Hematopoietic multipotent progenitor cell (in vitro differentiated cells): ENCODE results near the gene BCO2. TPM values are rescaled to one million over a fixed set of nuclear protein-coding genes. Genes with fewer than 3 reads are reported as not detected.
"Not testable (repeated sequence)": the region's sequence is repeated elsewhere in the genome, so short reads cannot be mapped to it uniquely, and the experiment has no call there.

ENCODE experiments used
- DNase-seq, 3 donors: peaks; one replicate each; pipeline ENCODE4 v3.0.0-alpha.2; 2011 to 2015; ENCODE audit warnings: low read depth in 2 of 3, low spot score in 2 of 3
- total RNA-seq: library from RNA; depleted of rRNA; stranded (reverse); fragments of >200 nt; gene quantifications from one replicate; pipeline ENCODE4 v1.2.3, GENCODE V29; 2012

Gene BCO2
- total RNA-seq, 1 donor, result 1.3 TPM

DNA sequence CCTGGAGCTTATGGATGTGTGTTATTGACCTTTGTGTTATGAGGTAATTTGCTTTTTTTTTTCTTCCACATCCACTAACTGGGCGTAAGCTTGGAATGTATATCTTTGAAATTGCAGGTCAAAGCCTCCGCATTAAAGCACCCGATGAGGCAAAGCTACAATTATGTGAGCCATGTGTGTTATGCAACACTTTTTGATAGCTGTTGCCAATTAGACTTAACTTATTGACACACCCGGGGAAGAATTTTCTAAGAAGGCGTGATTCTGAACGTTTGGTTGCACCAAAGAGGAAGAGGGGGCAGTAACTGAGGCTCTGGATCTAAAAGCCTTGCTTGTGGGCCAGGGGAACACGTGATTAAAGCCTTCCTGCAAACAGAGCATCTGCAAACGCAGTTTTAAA lies 8.8 kb upstream of the BCO2 start:
- no peak for DNase-seq

DNA sequence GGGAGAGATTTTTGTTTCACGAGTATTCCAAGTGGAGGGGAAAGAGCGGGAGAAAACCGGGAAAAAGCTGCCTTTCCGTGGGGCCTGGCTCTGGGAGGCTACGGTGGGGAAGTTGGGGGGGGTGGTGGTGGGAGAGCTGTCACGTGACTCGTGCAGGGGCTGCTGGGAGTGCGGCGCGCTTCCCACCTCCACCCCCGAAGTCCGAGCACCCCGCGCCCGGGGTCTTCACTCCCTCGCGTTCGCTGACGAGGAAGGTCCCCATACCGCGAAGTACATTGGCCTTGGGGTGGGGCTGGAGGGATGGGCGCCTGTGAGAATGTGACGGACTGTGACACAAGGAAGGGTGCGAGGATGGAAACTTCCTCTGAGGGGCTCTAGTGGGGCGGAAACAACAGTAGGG lies 8.2 kb upstream of the BCO2 start, which contains the start of gene TEX12:
TSS of gene TEX12 (plus strand) at position 228 of the 400 bp plus-strand sequence. CDS start 1,897 bp downstream, outside the sequence.
- no peak for DNase-seq

DNA sequence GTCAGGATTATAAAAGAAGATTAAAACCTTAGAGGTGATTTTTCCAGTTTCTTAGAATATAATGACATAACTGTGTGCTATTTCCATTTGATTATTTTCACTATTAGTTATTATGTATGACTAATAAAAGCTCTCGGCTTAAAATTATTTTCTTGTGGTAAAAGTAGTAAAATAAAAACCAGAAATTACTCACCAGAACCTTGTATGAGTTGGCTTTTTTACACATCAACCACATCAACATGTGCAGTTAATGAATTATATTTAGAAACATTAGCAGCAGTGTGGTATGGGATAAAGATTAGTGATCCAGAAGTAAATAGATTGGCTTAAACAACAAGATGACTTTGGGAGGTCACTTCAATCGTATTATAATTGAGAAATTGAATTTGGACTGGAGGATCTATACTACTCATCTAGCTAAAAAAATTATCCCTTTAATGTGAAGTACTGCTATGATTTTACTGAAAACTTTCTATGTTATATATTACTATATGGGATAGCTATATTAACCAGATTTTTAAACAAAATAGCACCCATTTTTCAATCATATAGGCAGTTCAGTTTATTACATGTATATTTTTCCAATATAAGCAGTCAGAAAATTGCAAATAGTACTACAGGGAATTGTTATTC lies 2.8 kb upstream of the BCO2 start:
- DNase-seq, result peak in 1 of 3 donors; percentile 35

DNA sequence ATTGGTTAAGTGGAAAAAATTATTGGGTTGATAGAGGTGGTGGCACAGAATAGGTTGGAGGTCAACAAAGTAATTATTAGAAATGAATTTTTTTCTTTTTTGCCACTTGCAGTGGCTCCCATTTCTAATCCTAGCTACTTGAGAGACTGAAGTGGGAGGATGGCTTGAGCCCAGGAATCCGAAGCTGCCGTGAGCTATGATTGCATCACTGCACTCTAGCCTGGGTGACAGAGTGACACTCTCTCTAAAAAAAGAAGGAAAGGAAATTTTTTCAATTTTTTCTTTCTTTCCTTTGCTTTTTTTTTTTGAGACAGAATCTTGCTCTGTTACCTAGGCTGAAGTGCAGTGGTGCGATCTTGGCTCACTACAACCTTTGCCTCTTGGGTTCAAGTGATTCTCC lies 2.2 kb upstream of the BCO2 start:
- no peak for DNase-seq

DNA sequence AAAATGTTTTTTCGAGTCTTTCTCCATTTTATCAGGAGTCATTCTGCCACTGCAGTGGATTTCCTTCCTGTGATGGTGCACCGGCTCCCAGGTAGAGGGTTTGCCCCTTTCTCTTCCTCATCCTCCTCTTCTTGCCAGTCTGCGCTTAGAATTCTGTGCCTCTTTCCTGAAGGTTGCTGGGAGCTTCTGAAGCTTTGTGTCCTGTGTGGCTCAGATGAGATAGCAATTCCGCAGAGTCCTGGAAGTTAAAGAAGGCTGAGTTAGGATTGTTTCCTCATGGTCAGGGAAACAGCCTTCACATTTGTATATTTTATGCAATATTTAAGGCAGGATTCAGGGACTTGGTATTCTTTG lies 264 bp downstream of the BCO2 start:
- DNase-seq, result no peak

DNA sequence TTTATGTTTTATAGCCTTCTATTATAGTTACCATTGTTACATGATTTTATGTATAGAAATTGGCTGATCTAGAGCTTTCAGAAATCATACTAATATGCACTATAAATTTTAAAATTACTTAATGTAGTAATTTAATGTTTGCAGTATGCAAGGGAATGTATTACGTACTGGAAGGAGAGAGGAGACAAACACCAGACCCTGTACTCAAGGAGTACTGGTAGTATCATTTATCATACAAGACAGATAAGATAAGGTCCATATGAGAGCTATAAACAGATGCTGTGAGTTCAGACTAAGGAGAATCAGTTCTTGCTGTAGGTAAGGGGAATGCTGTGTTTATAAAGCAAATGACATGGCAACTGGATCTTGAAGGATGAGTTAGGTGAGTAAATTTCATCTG lies 765 bp downstream of the BCO2 start:
- DNase-seq, result no peak

DNA sequence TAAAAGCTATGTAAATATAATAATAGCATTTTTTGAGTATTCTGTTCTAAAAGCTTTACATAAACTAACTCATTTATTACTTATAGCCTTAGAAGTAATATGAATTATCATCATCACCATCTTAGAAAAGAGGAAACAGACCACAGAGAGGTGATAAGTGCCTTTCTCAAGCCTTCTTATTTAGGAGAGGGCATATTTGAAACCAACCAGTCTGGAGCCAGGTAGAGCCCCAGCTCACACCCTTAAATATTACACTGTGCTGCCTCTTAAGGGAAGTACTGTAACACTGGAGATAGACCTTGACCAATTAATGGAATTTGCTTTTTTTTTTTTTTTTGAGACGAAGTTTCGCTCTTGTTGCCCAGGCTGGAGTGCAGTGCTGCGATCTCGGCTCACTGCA lies 2.3 kb downstream of the BCO2 start:
- DNase-seq, result peak in 1 of 3 donors; percentile 72

DNA sequence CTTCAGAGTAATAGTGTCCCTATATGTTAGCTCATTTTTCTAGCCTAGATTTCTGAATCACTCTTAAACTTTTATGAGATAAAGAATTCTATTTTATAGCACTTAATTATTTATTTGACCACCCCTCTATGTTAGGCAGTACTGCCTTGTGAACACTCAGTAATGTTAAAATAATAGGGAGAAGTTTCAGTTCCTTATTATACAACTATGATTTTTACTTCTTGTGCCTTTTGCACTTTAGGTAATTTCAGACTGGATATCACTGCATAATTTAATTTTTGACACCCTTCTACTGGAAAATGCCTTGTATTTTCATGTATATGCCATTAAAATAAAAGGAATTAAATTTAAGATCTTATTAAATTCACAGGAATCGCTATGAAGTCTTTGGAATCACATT lies 3.1 kb downstream of the BCO2 start:
- DNase-seq, result no peak

DNA sequence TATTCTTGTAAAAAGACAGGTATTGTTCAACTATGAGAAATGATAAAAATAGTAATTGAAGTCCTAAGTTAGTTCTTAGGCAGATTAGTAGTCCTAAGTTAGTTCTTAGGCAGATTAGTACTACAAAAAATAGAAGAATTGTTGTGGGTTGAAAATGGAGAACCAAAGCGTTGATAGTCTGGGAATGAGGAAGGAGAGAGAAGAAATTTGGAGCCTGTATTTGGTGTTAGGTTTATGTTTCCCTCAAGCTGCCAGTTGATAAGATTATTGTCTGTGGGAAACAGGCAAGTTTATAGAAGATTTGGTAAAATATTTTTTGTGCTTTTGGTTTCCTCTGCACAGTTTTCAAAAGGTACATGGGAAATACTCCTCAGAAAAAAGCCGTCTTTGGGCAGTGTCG lies 3.6 kb downstream of the BCO2 start:
- DNase-seq, result peak in 1 of 3 donors; percentile 37

DNA sequence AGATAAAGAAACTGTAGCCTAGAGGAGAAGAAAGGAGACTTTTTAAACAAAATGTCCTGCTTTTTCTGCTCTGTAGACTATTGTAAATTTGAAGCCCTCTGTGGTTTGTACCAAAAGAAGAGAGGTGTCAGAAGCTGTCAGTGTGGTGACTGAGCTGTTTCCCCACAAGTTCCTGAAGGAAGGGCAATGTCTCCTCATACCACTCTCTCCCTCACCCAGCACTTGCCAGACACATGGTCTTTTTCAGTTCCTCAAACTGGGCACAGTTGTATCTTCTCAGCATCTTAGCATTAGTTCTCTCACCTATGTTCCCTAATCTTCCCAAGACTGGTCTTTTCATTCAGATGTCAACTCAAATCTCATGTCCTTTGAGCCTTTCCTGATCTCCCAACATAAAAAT lies 4.3 kb downstream of the BCO2 start:
- DNase-seq, result peak in 1 of 3 donors; percentile 57

DNA sequence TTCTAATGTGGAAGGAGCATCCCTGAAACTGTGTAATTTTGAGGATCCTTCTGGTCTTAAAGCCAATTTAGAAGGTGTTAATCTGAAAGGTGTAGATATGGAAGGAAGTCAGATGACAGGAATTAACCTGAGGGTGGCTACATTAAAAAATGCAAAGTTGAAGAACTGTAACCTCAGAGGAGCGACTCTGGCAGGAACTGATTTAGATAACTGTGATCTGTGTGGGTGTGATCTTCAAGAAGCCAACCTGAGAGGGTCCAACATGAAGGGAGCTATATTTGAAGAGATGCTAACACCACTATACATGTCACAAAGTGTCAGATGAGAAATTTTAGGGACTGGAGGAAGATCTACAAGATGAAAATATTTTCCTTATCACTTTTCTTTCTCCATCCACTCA lies 7.6 kb downstream of the BCO2 start:
- DNase-seq, result no peak

DNA sequence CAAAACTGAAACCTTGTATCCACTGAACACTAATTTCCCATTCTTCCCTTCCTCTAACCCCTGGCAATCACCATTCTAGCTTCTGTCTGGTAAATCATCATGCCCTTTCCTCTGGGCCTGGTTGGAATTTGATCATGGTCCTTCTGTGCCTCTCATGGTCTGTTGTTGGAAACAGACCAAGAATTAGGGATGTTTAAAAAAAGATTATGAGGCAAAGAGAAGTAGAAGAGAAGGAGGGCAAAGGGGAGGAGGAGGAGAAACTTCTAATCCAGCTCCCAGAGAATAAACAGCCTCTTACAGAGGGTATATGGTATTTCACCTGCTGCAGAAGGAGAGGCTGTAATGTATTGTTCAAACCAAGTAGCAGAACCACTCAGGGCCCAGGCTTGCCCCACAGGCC lies 10.6 kb downstream of the BCO2 start:
- DNase-seq, result no peak

DNA sequence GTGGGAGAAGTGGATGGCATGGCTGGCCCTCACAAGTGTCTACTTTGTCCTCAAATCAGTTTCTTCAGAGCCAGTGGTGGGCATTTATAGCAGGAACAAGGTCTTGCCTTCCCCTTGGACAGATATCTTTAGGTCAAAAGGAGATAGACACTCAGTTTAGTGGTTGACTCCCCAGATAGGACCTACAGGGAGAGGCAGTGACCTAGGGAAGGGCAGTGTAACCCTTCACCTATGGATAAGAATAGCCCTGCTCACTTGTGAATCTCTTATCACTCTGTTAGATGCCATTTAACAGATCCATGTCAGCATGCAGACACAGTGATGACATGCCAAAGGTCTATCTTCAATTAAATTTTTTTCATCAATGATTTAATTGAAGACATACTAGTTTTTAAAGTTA lies 11.0 kb downstream of the BCO2 start:
- DNase-seq, result no peak

DNA sequence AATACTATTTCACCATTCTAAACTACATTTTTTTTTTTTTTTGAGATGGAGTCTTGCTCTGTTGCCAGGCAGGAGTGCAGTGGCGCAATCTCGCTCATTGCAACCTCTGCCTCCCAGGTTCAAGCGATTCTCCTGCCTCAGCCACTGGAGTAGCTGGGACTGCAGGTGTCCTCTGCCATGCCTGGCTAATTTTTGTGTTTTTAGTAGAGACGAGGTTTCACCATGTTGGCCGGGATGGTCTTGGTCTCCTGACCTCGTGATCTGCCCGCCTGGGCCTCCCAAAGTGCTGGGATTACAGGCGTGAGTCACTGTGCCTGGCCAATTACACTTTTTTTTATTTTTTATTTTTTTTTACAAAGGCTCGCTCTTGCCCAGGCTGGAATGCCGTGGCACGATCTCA lies 19.8 kb downstream of the BCO2 start:
- DNase-seq, result not testable (repeated sequence)

DNA sequence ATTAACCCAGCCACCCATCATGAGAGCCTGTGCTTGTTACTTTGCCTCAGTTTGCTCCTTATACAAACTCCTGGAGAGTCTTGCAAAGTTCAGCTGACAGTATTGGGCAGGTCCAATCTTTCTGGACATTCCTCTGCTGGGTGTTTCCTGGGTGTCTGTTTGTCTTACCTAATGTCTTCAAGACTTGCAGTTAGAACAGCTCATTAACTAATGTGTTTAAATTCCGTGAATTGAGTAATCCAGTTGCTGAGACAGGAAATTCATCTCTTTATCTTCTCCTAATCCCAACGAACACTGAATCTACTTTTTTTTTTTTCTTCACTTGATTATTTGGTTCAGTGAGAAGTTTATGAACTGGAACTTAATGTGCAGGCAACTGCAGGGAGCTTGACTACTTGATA lies 20.6 kb downstream of the BCO2 start:
- DNase-seq, result no peak

DNA sequence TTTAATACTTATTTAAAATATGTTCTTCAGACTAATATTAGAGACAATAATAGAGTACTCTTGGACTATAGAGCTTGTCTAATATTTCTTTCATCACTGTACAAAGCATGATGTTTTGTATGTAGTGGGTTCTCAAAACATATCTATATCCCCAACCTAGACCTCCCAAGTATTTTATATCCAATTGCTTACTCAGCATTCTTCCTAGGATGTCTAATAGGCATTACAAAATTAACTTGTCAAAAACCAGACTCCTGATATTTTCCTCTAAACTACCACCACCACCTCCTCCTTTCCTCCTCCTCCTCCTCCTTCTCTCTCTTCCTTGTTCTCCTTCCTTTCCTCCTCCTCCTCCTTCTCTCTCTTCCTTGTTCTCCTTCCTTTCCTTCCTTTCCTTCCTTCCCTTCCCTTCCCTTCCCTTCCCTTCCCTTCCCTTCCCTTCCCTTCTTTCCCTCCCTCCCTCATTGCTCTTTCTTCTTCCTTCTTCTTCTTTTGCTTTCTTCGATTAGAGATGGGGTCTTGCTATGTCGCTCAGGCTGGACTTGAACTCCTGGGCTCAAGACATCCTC lies 21.3 kb downstream of the BCO2 start:
- DNase-seq, result no peak

DNA sequence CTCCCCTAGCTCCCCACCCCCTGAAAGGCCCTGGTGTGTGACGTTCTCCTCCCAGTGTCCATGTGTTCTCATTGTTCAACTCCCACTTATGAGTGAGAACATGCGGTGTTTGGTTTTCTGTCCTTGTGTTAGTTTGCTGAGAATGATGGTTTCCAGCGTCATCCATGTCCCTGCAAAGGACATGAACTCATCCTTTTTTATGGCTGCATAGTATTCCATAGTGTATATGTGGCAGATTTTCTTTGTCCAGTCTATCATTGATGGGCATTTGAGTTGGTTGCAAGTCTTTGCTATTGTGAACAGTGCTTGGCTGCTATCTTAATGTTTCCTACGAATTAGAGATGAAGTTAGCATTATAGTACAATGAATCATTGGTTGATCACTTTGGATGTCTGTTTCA lies 23.8 kb downstream of the BCO2 start:
- DNase-seq, result not testable (repeated sequence)

DNA sequence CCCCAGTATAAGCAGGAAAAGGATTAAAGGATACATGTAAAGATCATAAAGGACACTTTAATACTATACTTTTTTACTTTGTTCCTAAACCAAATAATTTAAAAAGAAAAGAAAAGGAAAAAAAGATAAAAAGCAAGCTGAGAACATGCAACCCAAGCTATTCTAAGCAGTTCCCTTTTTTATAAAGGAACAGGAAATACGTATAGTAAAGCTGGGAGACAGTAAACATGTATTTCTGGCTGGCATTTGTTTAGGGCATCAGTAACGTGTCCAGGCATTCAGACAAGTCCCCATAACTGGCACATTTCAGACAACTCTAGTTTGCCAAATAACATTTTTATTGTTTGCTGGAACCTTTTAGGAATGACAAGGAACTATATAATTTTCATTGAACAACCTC lies 24.9 kb downstream of the BCO2 start:
- DNase-seq, result peak in 1 of 3 donors; percentile 29

DNA sequence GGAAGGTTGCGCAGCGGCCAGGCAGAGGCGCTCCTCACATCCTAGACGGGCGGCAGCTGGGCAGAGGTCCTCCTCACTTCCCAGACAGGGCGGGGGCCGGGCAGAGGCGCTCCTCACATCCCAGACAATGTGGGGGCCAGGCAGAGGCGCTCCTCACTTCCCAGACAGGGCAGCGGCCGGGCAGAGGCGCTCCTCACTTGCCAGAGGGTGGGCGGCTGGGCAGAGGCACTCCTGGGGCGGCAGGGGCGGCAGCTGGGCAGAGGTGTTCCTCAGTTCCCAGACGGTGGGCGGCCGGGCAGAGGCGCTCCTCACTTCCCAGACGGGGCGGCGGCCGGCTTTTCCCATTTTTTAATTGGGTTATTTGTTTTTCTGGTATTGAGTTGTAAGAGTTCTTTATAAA lies 30.8 kb downstream of the BCO2 start:
- DNase-seq, result no peak

DNA sequence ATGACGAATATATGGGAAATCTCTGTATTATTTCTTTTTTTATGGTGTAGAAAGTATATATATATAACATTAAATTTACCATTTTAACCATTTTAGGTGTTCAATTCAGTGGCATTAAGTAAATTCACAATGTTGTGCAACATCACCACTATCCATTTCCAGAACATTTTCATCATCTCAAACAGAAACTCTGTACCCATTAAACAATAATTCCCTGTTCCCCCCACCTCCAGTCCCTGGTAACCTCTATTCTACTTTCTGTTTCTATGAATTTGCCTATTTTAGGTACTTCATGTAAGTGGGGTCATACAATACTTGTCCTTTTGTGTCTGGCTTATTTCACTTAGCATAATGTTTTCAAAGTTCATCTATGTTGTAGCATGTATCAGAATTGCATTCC lies 35.6 kb downstream of the BCO2 start:
- no peak for DNase-seq

DNA sequence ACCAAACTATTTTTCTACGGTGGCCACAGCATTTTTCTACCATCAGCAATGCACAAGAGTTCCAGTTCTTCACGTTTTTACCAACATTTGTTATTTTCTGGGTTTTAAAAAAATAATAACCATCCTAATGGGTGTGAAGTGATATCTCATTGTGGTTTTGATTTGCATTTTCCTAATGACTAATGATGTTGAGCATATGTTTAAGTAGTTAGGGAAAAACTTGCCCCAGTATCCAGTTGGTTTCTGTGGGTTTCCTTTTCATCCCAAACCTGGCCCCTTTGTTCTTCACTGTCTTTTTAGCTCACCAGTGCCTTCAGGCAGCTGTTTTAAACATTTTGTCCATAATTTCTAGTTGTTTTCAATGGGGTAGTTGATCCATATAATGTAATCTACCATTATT lies 36.2 kb downstream of the BCO2 start:
- DNase-seq, result no peak

DNA sequence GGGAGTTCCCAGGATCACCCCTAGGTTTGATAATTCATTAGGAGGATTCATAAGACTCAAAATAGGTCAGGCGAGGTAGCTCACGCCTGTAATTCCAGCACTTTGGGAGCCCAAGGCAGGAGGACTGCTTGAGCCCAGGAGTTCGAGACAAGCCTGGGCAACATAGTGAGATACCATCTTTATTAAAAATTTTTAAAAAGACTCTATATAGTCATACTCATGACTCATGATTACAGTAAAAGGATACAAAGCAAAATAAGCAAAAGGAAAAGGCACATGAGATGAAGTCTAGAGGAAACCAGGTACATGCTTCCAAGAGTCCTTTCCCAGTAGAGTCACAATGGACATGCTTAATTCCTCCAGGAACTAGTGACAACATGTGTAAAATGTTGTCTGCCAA lies 37.0 kb downstream of the BCO2 start:
- DNase-seq, result no peak

DNA sequence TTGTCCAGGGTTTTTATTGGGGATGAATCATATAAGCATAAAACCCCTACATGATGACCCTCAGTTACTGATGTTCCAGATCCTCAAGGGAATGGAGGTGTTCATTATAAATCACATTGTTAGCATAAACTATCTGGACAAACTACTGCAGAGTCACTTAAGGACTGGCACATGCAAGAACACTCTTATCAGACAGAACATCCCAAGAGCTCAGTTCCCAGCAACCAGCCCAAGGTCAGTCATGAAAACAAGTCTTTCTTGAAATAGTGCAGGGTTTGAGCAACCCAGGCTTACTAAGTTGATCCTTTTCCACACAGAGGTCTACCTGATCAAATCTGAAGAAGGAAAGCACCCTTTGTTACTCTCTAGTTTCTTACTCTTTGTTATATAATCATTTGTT lies 37.4 kb downstream of the BCO2 start:
- no peak for DNase-seq
